Cardiac muscle cell (in vitro differentiated cells and primary cell): ENCODE results near the gene PHLPP1. TPM values are rescaled to one million over a fixed set of nuclear protein-coding genes. Genes with fewer than 3 reads are reported as not detected.

Source experiments
- DNase-seq, 2 donors: peaks; one replicate each; pipeline versions ENCODE4 v3.0.0 to v3.0.0-alpha.2; 2010 to 2017; ENCODE audit warnings: low read depth in 1 of 2, low spot score in 1 of 2
- H3K27ac ChIP-seq: fragments of 200-600 bp; sonication (generic); 2 replicates; pipeline ENCODE4 v1.5.1; 2016
- H3K27me3 ChIP-seq: fragments of 200-600 bp; sonication (generic); 2 replicates; pipeline ENCODE4 v1.6.0; 2016; ENCODE audit warnings: control low read depth
- H3K36me3 ChIP-seq: fragments of 200-600 bp; sonication (generic); 2 replicates; pipeline ENCODE4 v1.5.1; 2016; ENCODE audit warnings: control low read depth
- H3K4me1 ChIP-seq: fragments of 200-600 bp; sonication (generic); 2 replicates; pipeline ENCODE4 v1.8.1; 2017; ENCODE audit warnings: low read depth, mild to moderate bottlenecking, mixed run types
- H3K4me3 ChIP-seq: fragments of 200-600 bp; sonication (generic); 2 replicates; pipeline ENCODE4 v1.5.1; 2016; ENCODE audit warnings: mild to moderate bottlenecking
- H3K9me3 ChIP-seq: fragments of 200-600 bp; sonication (generic); 2 replicates; pipeline ENCODE4 v1.5.1; 2017; ENCODE audit warnings: low read depth, mild to moderate bottlenecking, control low read depth
- CTCF ChIP-seq: IDR thresholded peaks from 2 replicates; pipeline ENCODE4 v1.5.1; 2012; ENCODE audit warnings: low read depth, mild to moderate bottlenecking, low read length
- polyA plus RNA-seq: library from polyadenylated mRNA; unstranded; fragments of >200 nt; fragmentation: Nextera tagmentation; extraction: Ambion mirVana; gene quantifications from 2 replicates; pipeline ENCODE4 v1.2.1, GENCODE V29; 2016
- total RNA-seq: library from RNA; depleted of rRNA; stranded (reverse); fragments of >200 nt; gene quantifications from 2 replicates; pipeline ENCODE4 v1.2.3, GENCODE V29; 2016

The PHLPP1 gene
- total and polyA plus RNA-seq, 2 experiments from 2014 or later = 6.3 to 25.8 TPM

- Histone ChIP-seq H3K4me1 (peaks cover 35% of the 10 kb centered on the region), H3K4me3 (no peak overlapping the region), H3K36me3 (no peaks in the 10 kb centered on the region), H3K27ac (no peak overlapping the region), H3K9me3 (no peaks in the 10 kb centered on the region), H3K27me3 (no peaks in the 10 kb centered on the region)
- no peak for TF ChIP-seq CTCF
- no peak for DNase-seq
Observed at GRCh38 chr18:62938487-62938886, 223.1 kb downstream of the PHLPP1 start.

- Histone ChIP-seq H3K27ac (peak overlapping the region; percentile 95), H3K4me3 (no peak overlapping the region), H3K27me3 (no peaks in the 10 kb centered on the region), H3K4me1 (peaks cover 39% of the 10 kb centered on the region), H3K36me3 (no peaks in the 10 kb centered on the region), H3K9me3 (no peaks in the 10 kb centered on the region)
- DNase-seq = peak; percentile 6 to 70
- no peak for TF ChIP-seq CTCF
Observed at GRCh38 chr18:62939433-62939832, 224.1 kb downstream of the PHLPP1 start.

DNA sequence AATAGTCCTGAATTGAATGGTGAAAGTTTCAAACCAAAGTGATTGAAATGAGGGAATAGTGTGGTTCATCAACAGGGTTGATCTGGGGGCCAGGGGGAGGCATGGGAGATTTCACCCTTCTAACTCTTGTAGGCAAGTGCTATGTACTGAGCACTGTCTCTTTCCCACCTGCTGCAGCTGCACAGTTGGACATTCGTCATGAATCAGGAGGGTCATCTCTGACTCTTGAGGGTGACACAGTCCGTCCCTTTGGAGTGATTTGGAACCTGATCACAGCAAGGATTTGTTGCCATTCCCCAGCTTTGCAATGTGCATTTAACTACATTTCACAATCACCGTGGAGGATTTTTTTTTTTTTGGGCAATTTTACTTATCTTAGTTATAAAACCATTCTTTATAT is 224.6 kb downstream of the PHLPP1 start:
- H3K36me3 ChIP-seq = no peaks in the 10 kb centered on the region
- H3K4me1 ChIP-seq = peaks cover 44% of the 10 kb centered on the region
- DNase-seq = peak in 1 of 2 donors; percentile 30
- H3K27ac ChIP-seq = peak overlapping the region; percentile 95
- no peak overlapping the region for H3K4me3 ChIP-seq
- no peaks in the 10 kb centered on the region for H3K9me3 ChIP-seq
- TF ChIP-seq CTCF = no peak
- H3K27me3 ChIP-seq = no peaks in the 10 kb centered on the region

GRCh38 chr18:62942578-62942977 is 227.2 kb downstream of the PHLPP1 start:
- no peak for DNase-seq
- peaks cover 7% of the 10 kb centered on the region for H3K36me3 ChIP-seq
- H3K9me3 ChIP-seq = no peaks in the 10 kb centered on the region
- no peak for TF ChIP-seq CTCF
- no peak overlapping the region for H3K4me3 ChIP-seq
- no peak overlapping the region for H3K27ac ChIP-seq
- H3K4me1 ChIP-seq = peaks cover 31% of the 10 kb centered on the region
- H3K27me3 ChIP-seq = no peaks in the 10 kb centered on the region

- peaks cover 15% of the 10 kb centered on the region for H3K4me1 ChIP-seq
- no peaks in the 10 kb centered on the region for H3K27me3 ChIP-seq
- no peak overlapping the region for H3K4me3 ChIP-seq
- DNase-seq = peak; percentile 34 to 54
- no peaks in the 10 kb centered on the region for H3K9me3 ChIP-seq
- no peak overlapping the region for H3K27ac ChIP-seq
- TF ChIP-seq CTCF = peak; percentile 23
- peaks cover 7% of the 10 kb centered on the region for H3K36me3 ChIP-seq
Observed at GRCh38 chr18:62944454-62944853, 229.1 kb downstream of the PHLPP1 start.

DNA sequence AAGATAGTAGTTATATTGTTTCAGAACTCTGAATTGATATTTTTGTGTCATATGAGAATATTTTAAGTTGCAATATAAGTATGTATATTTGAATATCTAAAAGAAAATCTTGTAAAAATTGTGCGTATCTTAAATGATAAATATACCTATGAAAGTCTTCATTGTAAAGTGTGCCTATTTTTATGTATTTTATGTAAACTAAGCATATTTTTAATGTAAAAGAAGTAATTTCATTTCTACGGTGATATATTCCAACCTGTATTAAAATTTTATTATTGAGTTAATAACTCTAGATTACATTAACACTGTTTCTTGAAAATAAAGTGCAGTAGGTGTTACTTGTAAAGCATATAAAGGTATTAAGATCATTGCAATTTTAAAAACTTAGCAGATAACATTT is 233.4 kb downstream of the PHLPP1 start:
- Histone ChIP-seq H3K4me3 (no peak overlapping the region), H3K36me3 (peaks cover 7% of the 10 kb centered on the region), H3K4me1 (peaks cover 16% of the 10 kb centered on the region), H3K9me3 (no peaks in the 10 kb centered on the region), H3K27ac (no peak overlapping the region), H3K27me3 (no peaks in the 10 kb centered on the region)
- no peak for TF ChIP-seq CTCF
- no peak for DNase-seq
